ENCODE data around the gene CRIM1.
"Not testable (repeated sequence)": the region's sequence is repeated elsewhere in the genome, so short reads cannot be mapped to it uniquely, and the experiment has no call there.

Gene CRIM1

GRCh38 chr2:36355151-36355889 is at the start of gene CRIM1:
Gene CRIM1 (plus strand): TSS chr2:36355778. CDS start chr2:36356293, 515 bp downstream.
- DNase-seq: no peak

- DNase-seq: no peak
These were observed 48.1 kb upstream of the CRIM1 start for GRCh38 chr2:36307441-36307840.

GRCh38 chr2:36310444-36310843 is 45.1 kb upstream of the CRIM1 start:
- DNase-seq: not testable (repeated sequence)

GRCh38 chr2:36318547-36318946 is 37.0 kb upstream of the CRIM1 start:
- no peak for DNase-seq

GRCh38 chr2:36322108-36322507 is 33.5 kb upstream of the CRIM1 start:
- DNase-seq: no peak

- DNase-seq: no peak
These were observed 29.3 kb upstream of the CRIM1 start for GRCh38 chr2:36326286-36326685.

- DNase-seq: peak in 1 of 2 experiments; percentile 2
These were observed 26.3 kb upstream of the CRIM1 start for GRCh38 chr2:36329251-36329650.

- DNase-seq: no peak
These were observed 25.7 kb upstream of the CRIM1 start for GRCh38 chr2:36329746-36330472.

GRCh38 chr2:36330473-36331395 is 24.8 kb upstream of the CRIM1 start:
- no peak for DNase-seq

- DNase-seq: no peak
These were observed 22.1 kb upstream of the CRIM1 start for GRCh38 chr2:36333350-36334012.

- DNase-seq: no peak
These were observed 20.0 kb upstream of the CRIM1 start for GRCh38 chr2:36335597-36335996.

GRCh38 chr2:36336321-36336720 is 19.3 kb upstream of the CRIM1 start:
- no peak for DNase-seq

GRCh38 chr2:36337354-36337753 is 18.2 kb upstream of the CRIM1 start:
- DNase-seq: no peak

GRCh38 chr2:36338124-36338826 is 17.3 kb upstream of the CRIM1 start:
- no peak for DNase-seq

- DNase-seq: no peak
These were observed 16.8 kb upstream of the CRIM1 start for GRCh38 chr2:36338827-36339145.

- DNase-seq: no peak
These were observed 15.9 kb upstream of the CRIM1 start for GRCh38 chr2:36339607-36340218.

GRCh38 chr2:36343606-36344005 is 12.0 kb upstream of the CRIM1 start:
- no peak for DNase-seq

- no peak for DNase-seq
These were observed 6.9 kb upstream of the CRIM1 start for GRCh38 chr2:36348721-36349120.

- DNase-seq: no peak
These were observed 4.3 kb upstream of the CRIM1 start for GRCh38 chr2:36351291-36351690.

- DNase-seq: no peak
These were observed 3.7 kb upstream of the CRIM1 start for GRCh38 chr2:36351736-36352349.

- no peak for DNase-seq
These were observed 2.9 kb upstream of the CRIM1 start for GRCh38 chr2:36352701-36353100.

Measured in NCI-H187 (cell line).